HFF-Myc (cell line): ENCODE measurements around the gene DDX60.

Experiments
- DNase-seq: peaks from one replicate; pipeline ENCODE4 v3.0.0-alpha.2; 2011; ENCODE audit warnings: low read depth; ENCODE audit errors: extremely low read depth
- H3K4me3 ChIP-seq: replicated peaks from 2 replicates; pipeline ENCODE4 v1.5.1; 2011; ENCODE audit warnings: low read depth, mild to moderate bottlenecking, control low read depth, low read length
- TF ChIP-seq, protein P1 (sequence below): IDR thresholded peaks from 2 replicates; pipeline ENCODE4 v1.5.1; 2012; ENCODE audit warnings: mild to moderate bottlenecking, low read depth, low read length, control low read depth; ENCODE audit errors: missing control alignments

DDX60 gene

GRCh38 chr4:168321006-168321405 lies 2.5 kb upstream of the DDX60 start:
- DNase-seq = no peak
- H3K4me3 ChIP-seq = no peak overlapping the region
- TF ChIP-seq, protein P1, sequence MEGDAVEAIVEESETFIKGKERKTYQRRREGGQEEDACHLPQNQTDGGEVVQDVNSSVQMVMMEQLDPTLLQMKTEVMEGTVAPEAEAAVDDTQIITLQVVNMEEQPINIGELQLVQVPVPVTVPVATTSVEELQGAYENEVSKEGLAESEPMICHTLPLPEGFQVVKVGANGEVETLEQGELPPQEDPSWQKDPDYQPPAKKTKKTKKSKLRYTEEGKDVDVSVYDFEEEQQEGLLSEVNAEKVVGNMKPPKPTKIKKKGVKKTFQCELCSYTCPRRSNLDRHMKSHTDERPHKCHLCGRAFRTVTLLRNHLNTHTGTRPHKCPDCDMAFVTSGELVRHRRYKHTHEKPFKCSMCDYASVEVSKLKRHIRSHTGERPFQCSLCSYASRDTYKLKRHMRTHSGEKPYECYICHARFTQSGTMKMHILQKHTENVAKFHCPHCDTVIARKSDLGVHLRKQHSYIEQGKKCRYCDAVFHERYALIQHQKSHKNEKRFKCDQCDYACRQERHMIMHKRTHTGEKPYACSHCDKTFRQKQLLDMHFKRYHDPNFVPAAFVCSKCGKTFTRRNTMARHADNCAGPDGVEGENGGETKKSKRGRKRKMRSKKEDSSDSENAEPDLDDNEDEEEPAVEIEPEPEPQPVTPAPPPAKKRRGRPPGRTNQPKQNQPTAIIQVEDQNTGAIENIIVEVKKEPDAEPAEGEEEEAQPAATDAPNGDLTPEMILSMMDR = no peak

DNA sequence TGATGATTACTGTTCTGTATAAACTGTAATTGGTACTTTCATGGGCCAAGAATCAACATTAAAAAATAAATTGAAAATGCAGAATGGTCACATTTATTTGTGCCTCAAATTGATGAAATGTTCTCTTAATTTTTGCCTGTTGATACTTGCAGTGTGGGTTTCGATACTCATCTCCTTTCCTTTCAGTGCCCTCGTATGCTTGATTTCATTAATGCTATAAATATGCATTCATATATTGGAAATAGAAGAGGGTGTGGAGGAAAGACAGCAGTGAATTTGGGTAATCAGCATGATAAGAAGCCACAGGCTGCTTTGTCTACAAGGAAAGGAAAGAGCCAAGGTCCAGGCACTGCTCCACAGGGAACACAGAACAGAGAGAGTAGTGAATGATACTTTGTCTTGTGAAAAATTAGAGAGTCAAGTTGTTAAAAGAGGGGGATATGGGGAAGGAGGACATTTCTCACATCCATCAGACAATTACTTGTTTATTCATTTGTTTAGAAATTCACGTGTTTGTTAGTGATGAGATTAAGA lies 1.0 kb upstream of the DDX60 start:
- TF ChIP-seq, protein P1 = no peak
- no peak for DNase-seq
- H3K4me3 ChIP-seq = no peak overlapping the region

DNA sequence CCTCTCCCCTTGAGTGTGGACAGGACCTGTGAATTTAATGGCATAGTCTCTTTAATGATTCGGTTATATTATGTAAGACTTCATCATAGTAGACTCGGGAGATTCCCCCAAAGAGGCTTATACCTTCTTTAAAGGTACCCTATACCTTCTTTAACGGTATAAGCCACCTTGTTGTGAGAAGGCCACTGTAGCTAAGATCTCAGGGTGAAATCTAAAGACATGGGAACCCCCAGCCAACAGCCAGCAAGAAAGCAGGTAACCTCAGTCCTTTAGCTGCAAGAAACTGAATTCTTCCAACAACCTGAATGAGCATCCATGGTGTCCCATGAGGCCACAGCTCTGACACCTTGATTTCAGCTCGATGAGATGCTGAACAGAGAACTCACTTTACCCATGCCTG lies 931 bp downstream of the DDX60 start:
- no peak for DNase-seq
- peak overlapping the region; percentile 66 for H3K4me3 ChIP-seq

GRCh38 chr4:168309781-168310180 lies 8.8 kb downstream of the DDX60 start:
- TF ChIP-seq, protein P1 = no peak

More for the DNA sequence above, 931 bp downstream of the DDX60 start:
- TF ChIP-seq, protein P1 = no peak

GRCh38 chr4:168308912-168309311 lies 9.6 kb downstream of the DDX60 start:
- no peak overlapping the region for H3K4me3 ChIP-seq
- no peak for DNase-seq
- TF ChIP-seq, protein P1 = no peak

More at GRCh38 chr4:168309781-168310180, 8.8 kb downstream of the DDX60 start:
- H3K4me3 ChIP-seq = no peak overlapping the region
- no peak for DNase-seq

GRCh38 chr4:168306476-168306875 lies 12.1 kb downstream of the DDX60 start:
- DNase-seq = no peak
- TF ChIP-seq, protein P1 = no peak
- no peak overlapping the region for H3K4me3 ChIP-seq
